Stimulated activated CD8-positive, alpha-beta memory T cell treated with anti-CD3 and anti-CD28 coated beads, Interleukin-7, amount 100 ng/mL, for 48 hours (primary cell): Measurements from ENCODE around the gene KCNC3.

Experiments used
- DNase-seq, 2 donors: peaks; one replicate each; pipeline ENCODE4 v3.0.0-alpha.2; 2020; ENCODE audit warnings: low read depth in 1 of 2; ENCODE audit errors: extremely low read depth in 1 of 2

KCNC3 gene

DNA sequence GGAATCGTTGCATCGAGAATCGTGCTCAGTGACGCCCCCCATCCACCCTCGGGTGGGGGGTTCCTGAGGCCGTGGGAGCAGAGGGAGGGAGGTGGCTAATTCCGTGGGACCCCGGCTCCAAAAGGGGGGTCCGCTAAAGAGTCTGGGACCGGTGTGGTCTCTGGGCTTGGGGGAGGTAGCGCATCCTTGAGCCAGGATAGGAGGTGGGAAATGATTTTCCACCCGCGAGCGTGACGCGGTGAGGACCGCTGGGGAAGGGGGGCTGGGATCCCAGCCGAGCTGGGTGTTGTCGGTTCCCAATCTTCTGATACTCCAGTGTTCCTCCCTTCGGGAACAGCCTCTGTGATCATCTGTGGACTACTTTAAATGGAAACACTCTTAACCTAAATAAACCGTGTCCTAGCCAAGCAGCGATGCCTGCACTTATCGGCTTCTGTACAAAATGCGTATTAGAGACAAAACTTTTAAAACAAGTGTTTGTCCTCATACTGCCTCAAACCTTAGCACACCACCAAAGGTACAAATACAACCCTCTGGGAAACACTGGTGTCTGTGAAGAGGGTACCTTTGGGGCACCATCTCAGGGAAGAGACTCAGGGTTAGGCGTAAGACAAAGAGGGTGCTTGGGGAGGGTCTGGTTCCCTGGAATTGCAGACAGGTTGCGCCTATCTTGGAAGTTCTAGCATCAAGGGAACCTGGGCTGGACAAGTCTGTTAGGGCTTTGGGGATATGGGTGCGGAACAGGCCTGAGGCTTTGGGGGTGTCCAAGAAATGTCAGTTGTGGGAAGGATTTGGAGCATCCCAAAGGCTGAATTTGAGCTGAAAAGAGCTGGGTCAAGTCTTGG is 16.0 kb downstream of the KCNC3 start:
- DNase-seq: no peak

DNA sequence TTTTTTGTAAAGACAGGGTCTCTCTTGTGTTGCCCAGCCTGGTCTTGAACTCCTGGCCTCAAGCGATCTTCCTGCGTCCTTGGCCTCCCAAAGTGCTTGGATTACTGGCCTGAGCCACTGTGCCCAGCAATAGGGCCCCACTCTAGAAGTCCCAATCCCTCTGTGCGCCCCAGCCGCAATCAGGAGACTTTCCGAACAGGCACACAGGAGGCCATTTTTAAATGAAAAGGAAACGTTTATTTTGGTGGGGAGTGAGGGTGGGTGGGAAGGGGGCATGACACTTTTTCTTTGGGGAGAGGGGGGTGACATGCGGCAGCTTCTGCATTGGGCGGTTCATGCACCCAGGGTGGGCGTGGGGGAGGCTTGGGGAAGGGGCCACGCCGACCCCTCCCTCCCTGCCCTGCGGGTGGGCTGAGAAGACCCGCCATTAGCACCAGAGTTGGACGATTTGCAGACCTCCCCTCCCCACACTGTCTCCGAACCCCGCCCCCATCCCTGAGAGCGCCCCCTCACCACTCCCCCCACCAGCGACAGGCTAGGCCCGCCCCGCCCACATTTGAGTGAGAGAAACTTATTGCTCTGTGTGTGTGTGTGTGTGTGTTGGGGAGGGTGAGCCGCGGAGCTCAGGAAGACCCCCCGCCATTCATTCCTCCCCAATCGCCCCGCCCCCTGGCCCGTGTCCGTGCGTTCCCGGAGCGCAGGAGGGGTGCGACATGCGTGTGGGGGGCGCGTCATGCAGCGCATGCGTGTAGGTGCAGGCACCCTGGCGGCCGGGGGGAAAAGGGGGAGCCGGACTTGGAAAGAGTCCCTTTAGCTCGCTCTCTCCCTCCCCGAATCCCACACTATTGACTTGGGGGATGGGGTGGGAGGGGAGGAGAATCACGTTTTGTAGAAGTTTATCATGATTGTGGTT is 17.2 kb downstream of the KCNC3 start:
- no peak for DNase-seq

GRCh38 chr19:50310759-50311465 is 18.3 kb downstream of the KCNC3 start:
- no peak for DNase-seq

- no peak for DNase-seq
Measured at GRCh38 chr19:50309396-50310125, 19.6 kb downstream of the KCNC3 start.

- no peak for DNase-seq
Measured at GRCh38 chr19:50308991-50309390, 20.2 kb downstream of the KCNC3 start.

GRCh38 chr19:50303558-50303957 is 25.6 kb downstream of the KCNC3 start:
- DNase-seq: no peak

DNA sequence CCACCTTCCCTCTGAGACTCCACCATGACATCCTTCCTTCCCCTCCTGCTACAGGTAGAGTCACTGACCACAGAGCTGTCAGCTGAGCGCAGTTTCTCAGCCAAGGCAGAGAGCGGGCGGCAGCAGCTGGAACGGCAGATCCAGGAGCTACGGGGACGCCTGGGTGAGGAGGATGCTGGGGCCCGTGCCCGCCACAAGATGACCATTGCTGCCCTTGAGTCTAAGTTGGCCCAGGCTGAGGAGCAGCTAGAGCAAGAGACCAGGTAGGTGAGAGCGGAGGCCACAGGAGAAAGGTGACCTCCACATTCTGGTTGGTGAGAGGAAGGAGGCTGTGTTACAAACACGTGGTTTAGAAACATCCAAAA is 27.6 kb downstream of the KCNC3 start:
- DNase-seq: no peak

- DNase-seq: no peak
Measured at GRCh38 chr19:50300814-50301606, 28.2 kb downstream of the KCNC3 start.

GRCh38 chr19:50300051-50300450 is 29.1 kb downstream of the KCNC3 start:
- no peak for DNase-seq

- DNase-seq: no peak
Measured at GRCh38 chr19:50293263-50294004, 35.7 kb downstream of the KCNC3 start.

DNA sequence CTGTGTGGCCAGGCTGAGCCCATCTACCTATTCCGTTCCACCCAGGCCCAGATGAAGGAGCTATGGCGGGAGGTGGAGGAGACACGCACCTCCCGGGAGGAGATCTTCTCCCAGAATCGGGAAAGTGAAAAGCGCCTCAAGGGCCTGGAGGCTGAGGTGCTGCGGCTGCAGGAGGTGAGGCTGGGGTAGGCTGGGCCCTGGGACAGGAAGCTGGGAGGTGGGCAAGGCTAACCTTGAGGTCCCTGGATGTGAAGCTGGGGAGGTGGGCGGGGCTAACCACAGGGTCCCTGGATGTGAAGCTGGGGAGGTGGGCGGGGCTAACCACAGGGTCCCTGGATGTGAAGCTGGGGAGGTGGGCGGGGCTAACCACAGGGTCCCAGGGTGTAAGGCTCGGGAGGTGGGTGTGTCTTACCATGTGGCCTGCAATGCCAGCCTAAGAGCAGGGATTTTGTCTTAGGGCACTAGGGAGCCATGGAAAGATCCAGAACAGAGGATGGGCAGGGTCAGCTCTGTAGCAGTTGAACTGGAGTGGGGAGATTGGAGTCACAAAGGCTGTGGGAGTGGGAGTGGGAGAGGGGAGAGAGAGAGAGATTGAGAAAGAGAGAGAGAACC is 36.9 kb downstream of the KCNC3 start:
- DNase-seq: no peak

GRCh38 chr19:50290775-50291174 is 38.4 kb downstream of the KCNC3 start:
- no peak for DNase-seq

GRCh38 chr19:50290011-50290410 is 39.2 kb downstream of the KCNC3 start:
- DNase-seq: no peak

GRCh38 chr19:50288954-50289353 is 40.2 kb downstream of the KCNC3 start:
- DNase-seq: no peak

DNA sequence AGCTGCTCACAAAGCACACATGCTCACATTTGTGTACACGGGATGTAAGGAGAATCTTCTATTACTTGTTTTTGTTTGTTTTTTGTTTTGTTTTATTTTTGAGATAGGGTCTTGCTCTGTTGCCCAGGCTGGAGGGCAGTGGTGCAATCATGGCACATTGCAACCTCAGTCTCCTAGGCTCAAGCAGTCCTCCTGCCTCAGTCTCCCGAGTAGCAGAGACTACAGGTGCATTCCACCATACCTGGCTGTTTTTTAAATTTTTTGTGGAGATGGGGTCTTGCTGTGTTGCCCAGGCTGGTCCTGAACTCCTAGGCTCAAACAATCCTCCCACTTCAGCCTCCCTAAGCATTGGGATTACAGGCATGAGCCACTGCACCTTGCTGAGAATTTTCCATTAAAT is 41.8 kb downstream of the KCNC3 start:
- no peak for DNase-seq

DNA sequence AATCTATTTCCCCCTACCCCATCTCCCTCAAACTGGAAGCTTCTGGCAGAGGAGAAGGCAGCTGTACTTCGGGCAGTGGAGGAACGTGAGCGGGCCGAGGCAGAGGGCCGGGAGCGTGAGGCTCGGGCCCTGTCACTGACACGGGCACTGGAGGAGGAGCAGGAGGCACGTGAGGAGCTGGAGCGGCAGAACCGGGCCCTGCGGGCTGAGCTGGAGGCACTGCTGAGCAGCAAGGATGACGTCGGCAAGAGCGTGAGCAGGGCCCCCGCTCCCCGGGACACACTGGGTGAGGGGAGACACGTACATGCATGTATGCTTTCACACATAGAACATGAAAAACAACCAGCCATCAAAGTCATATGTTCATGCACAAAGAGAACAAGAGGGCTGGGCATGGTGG is 42.7 kb downstream of the KCNC3 start:
- DNase-seq: no peak

GRCh38 chr19:50285833-50286232 is 43.3 kb downstream of the KCNC3 start:
- DNase-seq: no peak

DNA sequence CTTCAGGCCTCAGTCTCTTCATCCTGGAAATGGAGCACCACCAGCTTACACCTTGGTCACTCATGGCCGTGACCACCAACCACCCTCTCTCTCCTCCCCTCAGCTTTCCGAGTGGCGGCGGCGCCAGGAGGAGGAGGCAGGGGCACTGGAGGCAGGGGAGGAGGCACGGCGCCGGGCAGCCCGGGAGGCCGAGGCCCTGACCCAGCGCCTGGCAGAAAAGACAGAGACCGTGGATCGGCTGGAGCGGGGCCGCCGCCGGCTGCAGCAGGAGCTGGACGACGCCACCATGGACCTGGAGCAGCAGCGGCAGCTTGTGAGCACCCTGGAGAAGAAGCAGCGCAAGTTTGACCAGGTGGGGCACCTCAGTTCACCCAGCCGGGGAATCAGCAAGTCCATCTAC is 47.7 kb downstream of the KCNC3 start:
- no peak for DNase-seq

DNA sequence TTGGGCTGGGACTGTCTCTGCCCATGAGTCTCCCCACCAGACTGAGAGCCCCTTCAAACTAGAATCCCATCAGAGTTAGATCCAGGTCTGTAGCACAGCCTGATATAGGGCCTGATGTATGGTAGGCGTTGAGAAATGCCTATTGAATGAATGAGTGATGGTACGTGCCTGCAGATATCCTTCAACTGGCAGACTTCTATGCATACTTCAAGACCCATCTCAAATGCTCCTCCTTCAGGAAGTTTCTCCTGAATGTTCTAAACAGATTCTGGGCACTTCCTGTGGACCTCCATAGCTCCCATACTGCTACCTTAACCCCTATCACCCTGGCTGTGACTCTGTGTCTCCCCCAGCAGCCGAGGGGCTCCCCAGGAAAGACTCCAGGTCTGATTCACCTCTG is 48.2 kb downstream of the KCNC3 start:
- DNase-seq: no peak
